GM12878 (cell line): Measurements from ENCODE around the gene EYA2.
"Not testable (repeated sequence)": the region's sequence is repeated elsewhere in the genome, so short reads cannot be mapped to it uniquely, and the experiment has no call there.

ENCODE experiments used
- ASH2L ChIP-seq: fragments of 300-600, 200-600 bp; sonication (generic); IDR thresholded peaks from 2 replicates; pipeline ENCODE4 v1.6.1; 2017; ENCODE audit warnings: low read depth, mild to moderate bottlenecking, borderline replicate concordance
- BRCA1 ChIP-seq: IDR thresholded peaks from 2 replicates; pipeline ENCODE4 v1.6.1; 2011; ENCODE audit warnings: low read depth, low read length, improper control_type of control experiment
- CBFB ChIP-seq: IDR thresholded peaks from 2 replicates; pipeline ENCODE4 v1.6.1; 2016; ENCODE audit warnings: antibody characterized with exemption, low read depth
- CHD2 ChIP-seq: IDR thresholded peaks from 2 replicates; pipeline ENCODE4 v1.6.1; 2011; ENCODE audit warnings: low read depth, low read length, improper control_type of control experiment, borderline replicate concordance
- CREM ChIP-seq: IDR thresholded peaks from 2 replicates; pipeline ENCODE4 v1.6.1; 2014; ENCODE audit warnings: antibody characterized with exemption, low read depth
- EP300 ChIP-seq, 2 experiments: fragments of 150-350 bp in 1 of 2; IDR thresholded peaks; 2 replicates each; pipeline ENCODE4 v1.6.1; 2011 to 2012; ENCODE audit warnings: low read depth in 2 of 2, low read length in 2 of 2, borderline replicate concordance in 1 of 2, improper control_type of control experiment in 1 of 2, inconsistent platforms in 1 of 2; ENCODE audit not compliant: control insufficient read depth in 1 of 2
- EZH2 ChIP-seq: IDR thresholded peaks from 2 replicates; pipeline ENCODE4 v1.6.1; 2012; ENCODE audit warnings: low read depth, mild to moderate bottlenecking, control low read depth, inconsistent platforms, low read length, borderline replicate concordance; ENCODE audit not compliant: control insufficient read depth
- MXI1 ChIP-seq: fragments of 150-350 bp; IDR thresholded peaks from 2 replicates; pipeline ENCODE4 v1.6.1; 2011; ENCODE audit warnings: low read depth, mild to moderate bottlenecking, inconsistent platforms, low read length, improper control_type of control experiment
- POLR2A ChIP-seq: IDR thresholded peaks from 2 replicates; pipeline ENCODE4 v1.6.1; 2011; ENCODE audit warnings: low read depth, mild to moderate bottlenecking, low read length
- RFX5 ChIP-seq: IDR thresholded peaks from 2 replicates; pipeline ENCODE4 v1.6.1; 2011; ENCODE audit warnings: low read depth, low read length, improper control_type of control experiment
- ZBED1 ChIP-seq: IDR thresholded peaks from 2 replicates; pipeline ENCODE4 v1.6.1; 2016; ENCODE audit warnings: borderline replicate concordance
- TF ChIP-seq, protein P1 (sequence below): IDR thresholded peaks from 2 replicates; pipeline ENCODE4 v1.6.1; 2012; ENCODE audit warnings: low read length, inconsistent platforms
- TF ChIP-seq, protein P2 (sequence below): fragments of 450-650 bp; IDR thresholded peaks from 2 replicates; pipeline ENCODE4 v1.6.1; 2016; ENCODE audit warnings: mild to moderate bottlenecking, moderate library complexity, borderline replicate concordance
- TF ChIP-seq, protein P3 (sequence below): IDR thresholded peaks from 2 replicates; pipeline ENCODE4 v1.6.1; 2011; ENCODE audit warnings: low read depth, mild to moderate bottlenecking, low read length, moderate library complexity, borderline replicate concordance; ENCODE audit errors: extremely low read depth

DNA sequence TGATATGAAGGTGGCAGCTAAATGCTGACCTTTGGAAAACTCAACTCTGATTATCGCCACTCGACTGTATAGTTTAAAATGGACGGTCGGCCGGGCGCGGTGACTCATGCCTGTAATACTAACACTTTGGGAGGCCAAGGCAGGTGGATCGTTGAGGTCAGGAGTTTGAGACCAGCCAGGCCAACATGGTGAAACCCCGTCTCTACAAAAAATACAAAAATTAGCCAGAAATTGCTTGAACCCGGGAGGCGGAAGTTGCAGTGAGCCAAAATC, 310.1 kb downstream of the EYA2 start:
- TF ChIP-seq POLR2A; EZH2; CREM; EP300 (IDR thresholded peaks at IDR 0.05; ENCODE audit: borderline replicate concordance in 1 of 2, control insufficient read depth in 1 of 2, low read depth in 2 of 2, low read length in 2 of 2); ASH2L; CBFB; RFX5; ZBED1; CHD2; MXI1; BRCA1: not testable (repeated sequence)
- TF ChIP-seq, protein P1, sequence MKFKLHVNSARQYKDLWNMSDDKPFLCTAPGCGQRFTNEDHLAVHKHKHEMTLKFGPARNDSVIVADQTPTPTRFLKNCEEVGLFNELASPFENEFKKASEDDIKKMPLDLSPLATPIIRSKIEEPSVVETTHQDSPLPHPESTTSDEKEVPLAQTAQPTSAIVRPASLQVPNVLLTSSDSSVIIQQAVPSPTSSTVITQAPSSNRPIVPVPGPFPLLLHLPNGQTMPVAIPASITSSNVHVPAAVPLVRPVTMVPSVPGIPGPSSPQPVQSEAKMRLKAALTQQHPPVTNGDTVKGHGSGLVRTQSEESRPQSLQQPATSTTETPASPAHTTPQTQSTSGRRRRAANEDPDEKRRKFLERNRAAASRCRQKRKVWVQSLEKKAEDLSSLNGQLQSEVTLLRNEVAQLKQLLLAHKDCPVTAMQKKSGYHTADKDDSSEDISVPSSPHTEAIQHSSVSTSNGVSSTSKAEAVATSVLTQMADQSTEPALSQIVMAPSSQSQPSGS, result not testable (repeated sequence)
- TF ChIP-seq, protein P2, sequence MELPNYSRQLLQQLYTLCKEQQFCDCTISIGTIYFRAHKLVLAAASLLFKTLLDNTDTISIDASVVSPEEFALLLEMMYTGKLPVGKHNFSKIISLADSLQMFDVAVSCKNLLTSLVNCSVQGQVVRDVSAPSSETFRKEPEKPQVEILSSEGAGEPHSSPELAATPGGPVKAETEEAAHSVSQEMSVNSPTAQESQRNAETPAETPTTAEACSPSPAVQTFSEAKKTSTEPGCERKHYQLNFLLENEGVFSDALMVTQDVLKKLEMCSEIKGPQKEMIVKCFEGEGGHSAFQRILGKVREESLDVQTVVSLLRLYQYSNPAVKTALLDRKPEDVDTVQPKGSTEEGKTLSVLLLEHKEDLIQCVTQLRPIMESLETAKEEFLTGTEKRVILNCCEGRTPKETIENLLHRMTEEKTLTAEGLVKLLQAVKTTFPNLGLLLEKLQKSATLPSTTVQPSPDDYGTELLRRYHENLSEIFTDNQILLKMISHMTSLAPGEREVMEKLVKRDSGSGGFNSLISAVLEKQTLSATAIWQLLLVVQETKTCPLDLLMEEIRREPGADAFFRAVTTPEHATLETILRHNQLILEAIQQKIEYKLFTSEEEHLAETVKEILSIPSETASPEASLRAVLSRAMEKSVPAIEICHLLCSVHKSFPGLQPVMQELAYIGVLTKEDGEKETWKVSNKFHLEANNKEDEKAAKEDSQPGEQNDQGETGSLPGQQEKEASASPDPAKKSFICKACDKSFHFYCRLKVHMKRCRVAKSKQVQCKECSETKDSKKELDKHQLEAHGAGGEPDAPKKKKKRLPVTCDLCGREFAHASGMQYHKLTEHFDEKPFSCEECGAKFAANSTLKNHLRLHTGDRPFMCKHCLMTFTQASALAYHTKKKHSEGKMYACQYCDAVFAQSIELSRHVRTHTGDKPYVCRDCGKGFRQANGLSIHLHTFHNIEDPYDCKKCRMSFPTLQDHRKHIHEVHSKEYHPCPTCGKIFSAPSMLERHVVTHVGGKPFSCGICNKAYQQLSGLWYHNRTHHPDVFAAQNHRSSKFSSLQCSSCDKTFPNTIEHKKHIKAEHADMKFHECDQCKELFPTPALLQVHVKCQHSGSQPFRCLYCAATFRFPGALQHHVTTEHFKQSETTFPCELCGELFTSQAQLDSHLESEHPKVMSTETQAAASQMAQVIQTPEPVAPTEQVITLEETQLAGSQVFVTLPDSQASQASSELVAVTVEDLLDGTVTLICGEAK, result not testable (repeated sequence)
- TF ChIP-seq, protein P3, sequence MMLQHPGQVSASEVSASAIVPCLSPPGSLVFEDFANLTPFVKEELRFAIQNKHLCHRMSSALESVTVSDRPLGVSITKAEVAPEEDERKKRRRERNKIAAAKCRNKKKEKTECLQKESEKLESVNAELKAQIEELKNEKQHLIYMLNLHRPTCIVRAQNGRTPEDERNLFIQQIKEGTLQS, result not testable (repeated sequence)
